RWPE2 (cell line): ENCODE data around the gene MAP2K6.

Source experiments
- ATAC-seq: fragments of 200-7000 bp; cut with Tn5 transposase; 3 replicates; pipeline ENCODE4 v1.9.1; 2021; ENCODE audit warnings: low read depth
- DNase-seq: peaks from one replicate; pipeline ENCODE4 v3.0.0-alpha.2; 2020; ENCODE audit warnings: low spot score
- H3K27ac ChIP-seq: fragments of 450-650 bp; 2 replicates; pipeline ENCODE4 v1.5.1; 2017; ENCODE audit warnings: mild to moderate bottlenecking; ENCODE audit not compliant: poor library complexity, severe bottlenecking
- H3K27me3 ChIP-seq: fragments of 250-450 bp; sonication (Bioruptor Pico); 2 replicates; pipeline ENCODE4 v1.5.1; 2021; ENCODE audit warnings: mild to moderate bottlenecking, moderate library complexity; ENCODE audit not compliant: insufficient read depth, poor library complexity, severe bottlenecking
- H3K36me3 ChIP-seq: fragments of 250-450 bp; sonication (Bioruptor Pico); 2 replicates; pipeline ENCODE4 v1.5.1; 2020; ENCODE audit warnings: low read depth, mild to moderate bottlenecking, moderate library complexity
- H3K4me1 ChIP-seq: fragments of 250-450 bp; sonication (Bioruptor Pico); 2 replicates; pipeline ENCODE4 v1.5.1; 2021; ENCODE audit warnings: mild to moderate bottlenecking, moderate library complexity; ENCODE audit not compliant: insufficient read depth, poor library complexity, severe bottlenecking
- H3K4me3 ChIP-seq: fragments of 250-450 bp; sonication (Bioruptor Pico); 2 replicates; pipeline ENCODE4 v1.5.1; 2021; ENCODE audit warnings: mild to moderate bottlenecking, moderate library complexity; ENCODE audit not compliant: severe bottlenecking
- H3K9me3 ChIP-seq: fragments of 250-450 bp; sonication (Bioruptor Pico); 2 replicates; pipeline ENCODE4 v1.5.1; 2021; ENCODE audit warnings: mild to moderate bottlenecking, moderate library complexity; ENCODE audit not compliant: severe bottlenecking
- TF ChIP-seq, protein P1 (sequence below): fragments of 450-650 bp; IDR thresholded peaks from one replicate; pipeline ENCODE4 v1.5.1; 2017; ENCODE audit warnings: mild to moderate bottlenecking, moderate library complexity; ENCODE audit not compliant: poor library complexity, severe bottlenecking

The MAP2K6 gene

GRCh38 chr17:69579961-69580677 lies 165.6 kb downstream of the MAP2K6 start:
- no peak overlapping the region for H3K27ac ChIP-seq
- H3K36me3 ChIP-seq, result no peaks in the 10 kb centered on the region
- no peak for DNase-seq
- TF ChIP-seq, protein P1, sequence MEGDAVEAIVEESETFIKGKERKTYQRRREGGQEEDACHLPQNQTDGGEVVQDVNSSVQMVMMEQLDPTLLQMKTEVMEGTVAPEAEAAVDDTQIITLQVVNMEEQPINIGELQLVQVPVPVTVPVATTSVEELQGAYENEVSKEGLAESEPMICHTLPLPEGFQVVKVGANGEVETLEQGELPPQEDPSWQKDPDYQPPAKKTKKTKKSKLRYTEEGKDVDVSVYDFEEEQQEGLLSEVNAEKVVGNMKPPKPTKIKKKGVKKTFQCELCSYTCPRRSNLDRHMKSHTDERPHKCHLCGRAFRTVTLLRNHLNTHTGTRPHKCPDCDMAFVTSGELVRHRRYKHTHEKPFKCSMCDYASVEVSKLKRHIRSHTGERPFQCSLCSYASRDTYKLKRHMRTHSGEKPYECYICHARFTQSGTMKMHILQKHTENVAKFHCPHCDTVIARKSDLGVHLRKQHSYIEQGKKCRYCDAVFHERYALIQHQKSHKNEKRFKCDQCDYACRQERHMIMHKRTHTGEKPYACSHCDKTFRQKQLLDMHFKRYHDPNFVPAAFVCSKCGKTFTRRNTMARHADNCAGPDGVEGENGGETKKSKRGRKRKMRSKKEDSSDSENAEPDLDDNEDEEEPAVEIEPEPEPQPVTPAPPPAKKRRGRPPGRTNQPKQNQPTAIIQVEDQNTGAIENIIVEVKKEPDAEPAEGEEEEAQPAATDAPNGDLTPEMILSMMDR, result no peak
- H3K4me1 ChIP-seq, result peaks cover 3% of the 10 kb centered on the region
- no peak overlapping the region for H3K4me3 ChIP-seq
- ATAC-seq, result no peak
- H3K27me3 ChIP-seq, result peaks cover 5% of the 10 kb centered on the region
- no peaks in the 10 kb centered on the region for H3K9me3 ChIP-seq

DNA sequence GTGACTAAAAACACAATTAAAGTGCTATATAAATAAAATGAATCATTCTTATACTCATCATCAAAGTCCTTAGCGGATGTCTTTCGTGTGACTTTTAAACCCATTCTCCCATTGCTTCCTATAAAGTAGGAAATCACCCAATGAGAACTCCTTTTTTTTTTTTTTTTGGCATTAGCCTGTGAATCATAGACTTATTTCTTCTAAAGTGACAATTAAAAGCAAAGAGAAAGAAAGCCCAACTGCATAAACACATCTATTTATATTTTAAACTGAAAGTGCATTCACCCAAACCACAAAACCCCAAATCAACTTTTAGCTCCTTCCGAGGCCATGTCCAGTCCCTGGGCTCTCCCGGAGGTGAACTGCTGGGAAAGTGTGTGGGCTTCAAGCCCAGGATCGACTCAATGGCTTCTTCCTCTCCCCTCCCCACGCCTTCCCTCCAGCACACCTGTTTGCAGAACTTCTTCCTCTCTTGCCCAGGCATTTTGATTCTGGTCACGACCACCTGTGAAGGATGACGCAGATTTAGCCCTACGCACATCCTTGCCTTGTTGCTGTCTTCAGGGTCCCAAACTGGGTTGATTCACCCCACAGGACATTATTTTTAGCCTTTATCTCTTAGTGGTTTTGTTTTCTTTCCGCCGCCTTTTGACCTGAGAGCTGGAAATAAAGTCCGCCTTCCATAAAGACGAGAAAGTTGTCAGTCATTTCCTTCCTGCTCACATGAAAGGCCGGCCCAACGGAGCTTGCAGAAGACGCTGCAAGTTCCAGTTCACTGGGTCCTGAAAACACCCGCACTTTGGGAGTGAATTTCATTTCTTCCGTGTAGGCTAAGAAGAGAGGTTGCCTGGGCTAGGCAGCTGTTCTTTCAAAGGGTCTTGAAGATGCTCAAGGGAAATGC lies 166.8 kb downstream of the MAP2K6 start:
- no peak overlapping the region for H3K27ac ChIP-seq
- no peaks in the 10 kb centered on the region for H3K4me1 ChIP-seq
- H3K36me3 ChIP-seq, result no peaks in the 10 kb centered on the region
- no peak for ATAC-seq
- peaks cover 5% of the 10 kb centered on the region for H3K27me3 ChIP-seq
- no peak overlapping the region for H3K4me3 ChIP-seq
- DNase-seq, result no peak
- TF ChIP-seq, protein P1, result no peak
- H3K9me3 ChIP-seq, result no peaks in the 10 kb centered on the region

- DNase-seq, result no peak
Measured at GRCh38 chr17:69588316-69588715, 173.8 kb downstream of the MAP2K6 start.

GRCh38 chr17:69588827-69589239 lies 174.3 kb downstream of the MAP2K6 start:
- Histone ChIP-seq H3K27me3 (no peaks in the 10 kb centered on the region), H3K9me3 (no peaks in the 10 kb centered on the region), H3K27ac (no peak overlapping the region), H3K36me3 (no peaks in the 10 kb centered on the region), H3K4me3 (no peak overlapping the region), H3K4me1 (no peaks in the 10 kb centered on the region)
- TF ChIP-seq, protein P1, result no peak
- no peak for DNase-seq
- ATAC-seq, result no peak

More at GRCh38 chr17:69588316-69588715, 173.8 kb downstream of the MAP2K6 start:
- Histone ChIP-seq H3K27ac (no peak overlapping the region), H3K9me3 (no peaks in the 10 kb centered on the region), H3K27me3 (no peaks in the 10 kb centered on the region), H3K36me3 (no peaks in the 10 kb centered on the region), H3K4me3 (no peak overlapping the region), H3K4me1 (no peaks in the 10 kb centered on the region)
- ATAC-seq, result no peak
- TF ChIP-seq, protein P1, result no peak
